Ishikawa (cell line): ENCODE data around the gene NDUFAF7.

ENCODE experiments used
- CEBPB ChIP-seq: IDR thresholded peaks from 2 replicates; pipeline ENCODE4 v1.6.1; 2012
- CREB1 ChIP-seq: IDR thresholded peaks from 2 replicates; pipeline ENCODE4 v1.6.1; 2012; ENCODE audit warnings: low read depth
- EGR1 ChIP-seq: IDR thresholded peaks from 2 replicates; pipeline ENCODE4 v1.6.1; 2012
- EP300 ChIP-seq: IDR thresholded peaks from 2 replicates; pipeline ENCODE4 v1.6.1; 2012; ENCODE audit warnings: borderline replicate concordance
- FOXM1 ChIP-seq: IDR thresholded peaks from 2 replicates; pipeline ENCODE4 v1.6.1; 2012; ENCODE audit warnings: low read depth, borderline replicate concordance
- NFIC ChIP-seq: IDR thresholded peaks from 2 replicates; pipeline ENCODE4 v1.6.1; 2012
- RAD21 ChIP-seq: IDR thresholded peaks from 2 replicates; pipeline ENCODE4 v1.6.1; 2012; ENCODE audit warnings: low read depth
- TAF1 ChIP-seq: IDR thresholded peaks from 2 replicates; pipeline ENCODE4 v1.6.1; 2012; ENCODE audit warnings: low read depth, mild to moderate bottlenecking
- TCF12 ChIP-seq: IDR thresholded peaks from 2 replicates; pipeline ENCODE4 v1.6.1; 2012; ENCODE audit warnings: low read depth
- TEAD4 ChIP-seq: IDR thresholded peaks from 2 replicates; pipeline ENCODE4 v1.6.1; 2012
- YY1 ChIP-seq: IDR thresholded peaks from 2 replicates; pipeline ENCODE4 v1.6.1; 2012; ENCODE audit warnings: low read depth
- ZBTB7A ChIP-seq: IDR thresholded peaks from 2 replicates; pipeline ENCODE4 v1.6.1; 2012; ENCODE audit warnings: low read depth
- TF ChIP-seq, protein P1 (sequence below): IDR thresholded peaks from 2 replicates; pipeline ENCODE4 v1.6.1; 2012
- TF ChIP-seq, protein P2 (sequence below): IDR thresholded peaks from 2 replicates; pipeline ENCODE4 v1.6.1; 2012; ENCODE audit warnings: low read depth, mild to moderate bottlenecking
- TF ChIP-seq, protein P3 (sequence below): IDR thresholded peaks from 2 replicates; pipeline ENCODE4 v1.6.1; 2012

NDUFAF7 gene

DNA sequence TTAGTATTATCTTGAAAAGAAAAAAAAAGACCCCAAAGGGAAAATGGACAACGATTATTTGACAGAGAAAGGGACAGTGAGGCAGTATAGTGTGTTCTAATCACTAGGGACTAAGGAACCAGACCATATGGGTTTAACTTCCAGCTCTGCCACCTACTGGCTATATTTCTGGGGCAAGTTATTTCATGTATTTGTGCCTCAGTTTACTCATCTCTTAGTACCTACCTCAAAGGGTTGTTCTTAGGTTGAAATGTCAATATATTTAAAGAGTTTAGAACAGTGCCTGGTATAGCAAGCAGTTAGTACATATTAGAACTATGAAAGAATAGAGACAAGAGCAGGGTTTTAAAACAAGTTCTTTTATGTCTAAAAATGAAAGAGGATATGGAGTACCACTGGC is 50.5 kb downstream of the NDUFAF7 start:
- TF ChIP-seq, protein P1, sequence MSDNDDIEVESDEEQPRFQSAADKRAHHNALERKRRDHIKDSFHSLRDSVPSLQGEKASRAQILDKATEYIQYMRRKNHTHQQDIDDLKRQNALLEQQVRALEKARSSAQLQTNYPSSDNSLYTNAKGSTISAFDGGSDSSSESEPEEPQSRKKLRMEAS, result no peak
- TF ChIP-seq ZBTB7A (no peak), RAD21 (no peak), TEAD4 (no peak), YY1 (no peak), EGR1 (no peak), NFIC (no peak), TAF1 (no peak), EP300 (no peak), FOXM1 (no peak), TCF12 (no peak), CEBPB (no peak), CREB1 (no peak)
- TF ChIP-seq, protein P2, sequence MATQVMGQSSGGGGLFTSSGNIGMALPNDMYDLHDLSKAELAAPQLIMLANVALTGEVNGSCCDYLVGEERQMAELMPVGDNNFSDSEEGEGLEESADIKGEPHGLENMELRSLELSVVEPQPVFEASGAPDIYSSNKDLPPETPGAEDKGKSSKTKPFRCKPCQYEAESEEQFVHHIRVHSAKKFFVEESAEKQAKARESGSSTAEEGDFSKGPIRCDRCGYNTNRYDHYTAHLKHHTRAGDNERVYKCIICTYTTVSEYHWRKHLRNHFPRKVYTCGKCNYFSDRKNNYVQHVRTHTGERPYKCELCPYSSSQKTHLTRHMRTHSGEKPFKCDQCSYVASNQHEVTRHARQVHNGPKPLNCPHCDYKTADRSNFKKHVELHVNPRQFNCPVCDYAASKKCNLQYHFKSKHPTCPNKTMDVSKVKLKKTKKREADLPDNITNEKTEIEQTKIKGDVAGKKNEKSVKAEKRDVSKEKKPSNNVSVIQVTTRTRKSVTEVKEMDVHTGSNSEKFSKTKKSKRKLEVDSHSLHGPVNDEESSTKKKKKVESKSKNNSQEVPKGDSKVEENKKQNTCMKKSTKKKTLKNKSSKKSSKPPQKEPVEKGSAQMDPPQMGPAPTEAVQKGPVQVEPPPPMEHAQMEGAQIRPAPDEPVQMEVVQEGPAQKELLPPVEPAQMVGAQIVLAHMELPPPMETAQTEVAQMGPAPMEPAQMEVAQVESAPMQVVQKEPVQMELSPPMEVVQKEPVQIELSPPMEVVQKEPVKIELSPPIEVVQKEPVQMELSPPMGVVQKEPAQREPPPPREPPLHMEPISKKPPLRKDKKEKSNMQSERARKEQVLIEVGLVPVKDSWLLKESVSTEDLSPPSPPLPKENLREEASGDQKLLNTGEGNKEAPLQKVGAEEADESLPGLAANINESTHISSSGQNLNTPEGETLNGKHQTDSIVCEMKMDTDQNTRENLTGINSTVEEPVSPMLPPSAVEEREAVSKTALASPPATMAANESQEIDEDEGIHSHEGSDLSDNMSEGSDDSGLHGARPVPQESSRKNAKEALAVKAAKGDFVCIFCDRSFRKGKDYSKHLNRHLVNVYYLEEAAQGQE, result no peak
- TF ChIP-seq, protein P3, sequence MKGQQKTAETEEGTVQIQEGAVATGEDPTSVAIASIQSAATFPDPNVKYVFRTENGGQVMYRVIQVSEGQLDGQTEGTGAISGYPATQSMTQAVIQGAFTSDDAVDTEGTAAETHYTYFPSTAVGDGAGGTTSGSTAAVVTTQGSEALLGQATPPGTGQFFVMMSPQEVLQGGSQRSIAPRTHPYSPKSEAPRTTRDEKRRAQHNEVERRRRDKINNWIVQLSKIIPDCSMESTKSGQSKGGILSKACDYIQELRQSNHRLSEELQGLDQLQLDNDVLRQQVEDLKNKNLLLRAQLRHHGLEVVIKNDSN, result no peak

DNA sequence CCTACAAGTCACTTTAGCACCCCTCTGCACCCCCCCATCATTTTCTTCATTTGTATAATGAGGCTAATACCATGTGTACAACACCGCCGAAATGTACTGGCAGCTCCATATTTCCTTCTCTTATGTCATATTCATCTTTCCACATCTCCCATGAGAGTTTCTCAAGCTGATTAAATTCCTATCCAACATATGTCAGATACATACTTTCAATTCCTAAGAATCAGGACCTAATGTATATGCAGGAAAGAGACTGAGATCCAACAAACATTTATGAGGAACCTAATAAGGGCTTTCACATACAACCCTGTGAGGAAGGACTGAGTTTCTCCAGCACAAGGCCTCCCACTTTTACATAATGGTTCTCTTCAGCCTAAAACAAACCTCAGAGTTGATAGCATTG is 51.3 kb downstream of the NDUFAF7 start:
- TF ChIP-seq EGR1 (no peak), FOXM1 (no peak), ZBTB7A (no peak), CEBPB (no peak)

DNA sequence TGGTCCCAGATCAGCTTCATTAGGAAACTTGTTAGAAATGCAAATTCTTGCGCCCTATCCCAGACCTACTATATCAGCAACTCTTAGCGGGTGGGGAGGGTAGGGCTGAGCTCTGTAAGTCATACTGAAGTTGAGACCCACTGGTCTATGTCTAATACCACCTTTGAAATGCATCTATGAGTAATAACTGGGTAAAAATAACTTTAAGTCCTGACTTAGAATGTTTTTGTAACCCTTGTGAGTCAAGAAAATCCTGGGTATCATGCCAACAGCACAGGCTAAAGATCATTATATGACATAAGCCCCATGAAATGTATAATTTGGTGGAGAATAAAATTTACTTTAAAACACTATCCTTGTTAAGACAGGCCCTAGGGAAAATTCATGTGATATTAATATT is 51.7 kb downstream of the NDUFAF7 start:
- TF ChIP-seq TEAD4 (no peak), YY1 (no peak), FOXM1 (no peak), EP300 (no peak), NFIC (no peak), CREB1 (no peak)
- TF ChIP-seq, protein P1, result no peak
- TF ChIP-seq, protein P2, result no peak

DNA sequence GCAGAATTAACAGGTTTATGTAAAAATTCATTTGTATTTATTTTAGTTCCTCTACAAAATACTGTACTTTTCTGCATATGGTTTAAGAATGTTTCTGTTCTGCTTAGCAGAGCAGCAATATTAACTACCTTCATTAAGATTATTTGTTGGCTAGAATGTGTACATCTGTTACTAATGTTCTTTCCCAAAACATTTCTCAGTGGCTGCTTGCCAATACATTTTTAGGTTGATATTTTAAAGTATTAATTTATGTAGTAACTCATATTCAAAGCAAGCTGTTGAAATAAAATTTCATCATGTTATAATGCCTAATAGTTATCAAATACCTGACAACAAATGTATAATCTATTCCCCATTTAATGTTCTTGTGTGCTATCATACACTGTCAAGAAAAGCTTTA is 52.9 kb downstream of the NDUFAF7 start:
- TF ChIP-seq, protein P1, result no peak
- TF ChIP-seq NFIC, result no peak
- TF ChIP-seq TAF1, result no peak
- TF ChIP-seq, protein P2, result no peak
- TF ChIP-seq, protein P3, result no peak
- no peak for TF ChIP-seq CEBPB
- no peak for TF ChIP-seq TEAD4
- TF ChIP-seq EP300, result no peak
- no peak for TF ChIP-seq RAD21
- no peak for TF ChIP-seq YY1
- TF ChIP-seq ZBTB7A, result no peak
- TF ChIP-seq FOXM1, result no peak
- TF ChIP-seq CREB1, result no peak
- no peak for TF ChIP-seq EGR1

DNA sequence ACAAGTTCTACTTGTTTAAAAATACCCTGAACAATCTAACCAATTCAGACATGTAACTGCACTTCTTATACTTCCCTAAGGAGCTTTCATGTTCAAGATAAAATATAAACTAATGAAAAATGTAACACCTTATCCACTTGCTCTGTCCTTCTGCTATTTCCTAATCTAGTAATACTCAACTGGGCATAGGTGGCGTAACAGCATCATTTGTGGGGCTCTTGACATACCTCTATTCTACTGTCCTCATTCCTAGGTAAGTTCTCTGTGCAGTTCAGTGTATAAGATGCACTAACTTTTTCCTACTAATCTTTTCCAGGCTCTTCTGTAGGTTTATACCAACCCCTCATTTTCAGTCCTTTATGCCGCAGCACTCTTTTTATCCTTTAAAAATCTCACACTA is 56.5 kb downstream of the NDUFAF7 start:
- no peak for TF ChIP-seq TAF1
- peak; percentile 46 for TF ChIP-seq RAD21
